DMS153 (cell line): Measurements from ENCODE around the gene DNAJC3.
"Not testable (repeated sequence)": the region's sequence is repeated elsewhere in the genome, so short reads cannot be mapped to it uniquely, and the experiment has no call there.

Experiments used
- DNase-seq: peaks from one replicate; lab custom pipeline; 2025; lab: John Stamatoyannopoulos, UW

The DNAJC3 gene

GRCh38 chr13:95671597-95671996 lies 5.3 kb upstream of the DNAJC3 start:
- no peak for DNase-seq

GRCh38 chr13:95676105-95676761 lies 706 bp upstream of the DNAJC3 start:
- DNase-seq: no peak

- no peak for DNase-seq
Measured at GRCh38 chr13:95677564-95678266, 776 bp downstream of the DNAJC3 start.

GRCh38 chr13:95678967-95679366 lies 2.0 kb downstream of the DNAJC3 start:
- no peak for DNase-seq

GRCh38 chr13:95679722-95680121 lies 2.8 kb downstream of the DNAJC3 start:
- no peak for DNase-seq

- DNase-seq: no peak
Measured at GRCh38 chr13:95684418-95684817, 7.5 kb downstream of the DNAJC3 start.

- not testable (repeated sequence) for DNase-seq
Measured at GRCh38 chr13:95684960-95685359, 8.0 kb downstream of the DNAJC3 start.

GRCh38 chr13:95689582-95689926 lies 12.6 kb downstream of the DNAJC3 start:
- DNase-seq: no peak

- DNase-seq: not testable (repeated sequence)
Measured at GRCh38 chr13:95690986-95691385, 14.0 kb downstream of the DNAJC3 start.

GRCh38 chr13:95697052-95697680 lies 20.2 kb downstream of the DNAJC3 start:
- DNase-seq: no peak

GRCh38 chr13:95698047-95698749 lies 21.3 kb downstream of the DNAJC3 start:
- no peak for DNase-seq

GRCh38 chr13:95703576-95703975 lies 26.6 kb downstream of the DNAJC3 start:
- no peak for DNase-seq

- DNase-seq: no peak
Measured at GRCh38 chr13:95704510-95704909, 27.6 kb downstream of the DNAJC3 start.

GRCh38 chr13:95706356-95706755 lies 29.4 kb downstream of the DNAJC3 start:
- no peak for DNase-seq

- no peak for DNase-seq
Measured at GRCh38 chr13:95707035-95707434, 30.1 kb downstream of the DNAJC3 start.

GRCh38 chr13:95707442-95708390 lies 30.8 kb downstream of the DNAJC3 start:
- DNase-seq: no peak

- no peak for DNase-seq
Measured at GRCh38 chr13:95708391-95708774, 31.4 kb downstream of the DNAJC3 start.

- no peak for DNase-seq
Measured at GRCh38 chr13:95708811-95709500, 32.0 kb downstream of the DNAJC3 start.

- no peak for DNase-seq
Measured at GRCh38 chr13:95710313-95710712, 33.4 kb downstream of the DNAJC3 start.

- not testable (repeated sequence) for DNase-seq
Measured at GRCh38 chr13:95712846-95713245, 35.9 kb downstream of the DNAJC3 start.

GRCh38 chr13:95713651-95714050 lies 36.7 kb downstream of the DNAJC3 start:
- no peak for DNase-seq
